HG03103 (cell line): ENCODE data around the gene MAD2L1BP.
"Not testable (repeated sequence)": the region's sequence is repeated elsewhere in the genome, so short reads cannot be mapped to it uniquely, and the experiment has no call there.

Experiments
- ATAC-seq: cut with Tn5 transposase; IDR thresholded peaks from one replicate; pipeline ENCODE4 v1.9.1; 2021; ENCODE audit warnings: low read depth; ENCODE audit not compliant: unreplicated experiment

The MAD2L1BP gene, protein sequence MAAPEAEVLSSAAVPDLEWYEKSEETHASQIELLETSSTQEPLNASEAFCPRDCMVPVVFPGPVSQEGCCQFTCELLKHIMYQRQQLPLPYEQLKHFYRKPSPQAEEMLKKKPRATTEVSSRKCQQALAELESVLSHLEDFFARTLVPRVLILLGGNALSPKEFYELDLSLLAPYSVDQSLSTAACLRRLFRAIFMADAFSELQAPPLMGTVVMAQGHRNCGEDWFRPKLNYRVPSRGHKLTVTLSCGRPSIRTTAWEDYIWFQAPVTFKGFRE

GRCh38 chr6:43635387-43636307 is at the start of gene MAD2L1BP:
Gene MAD2L1BP, plus strand, starts transcription at chr6:43635840. Its CDS starts 36 bp downstream, at chr6:43635876.
- peak; percentile 68 for ATAC-seq

GRCh38 chr6:43588194-43588593 is 47.4 kb upstream of the MAD2L1BP start:
- ATAC-seq: no peak

DNA sequence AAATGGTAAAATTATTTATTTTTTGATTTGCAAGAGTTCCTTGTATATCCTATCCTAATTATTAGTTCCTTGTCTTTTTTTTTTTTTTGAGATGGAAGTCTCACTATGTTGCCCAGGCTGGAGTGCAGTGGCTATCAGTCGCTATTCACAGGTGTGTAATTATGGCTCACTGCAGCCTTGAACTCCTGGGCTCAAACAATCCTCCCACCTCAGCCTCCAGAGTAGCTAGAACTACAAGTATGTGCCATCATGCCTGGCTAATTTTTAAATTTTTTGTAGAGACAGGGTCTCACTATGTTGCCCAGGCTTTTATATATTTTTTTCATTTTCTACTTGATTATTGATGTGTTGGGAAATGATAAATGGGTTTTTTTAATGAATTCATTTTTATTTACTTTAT is 46.1 kb upstream of the MAD2L1BP start:
- ATAC-seq: not testable (repeated sequence)

DNA sequence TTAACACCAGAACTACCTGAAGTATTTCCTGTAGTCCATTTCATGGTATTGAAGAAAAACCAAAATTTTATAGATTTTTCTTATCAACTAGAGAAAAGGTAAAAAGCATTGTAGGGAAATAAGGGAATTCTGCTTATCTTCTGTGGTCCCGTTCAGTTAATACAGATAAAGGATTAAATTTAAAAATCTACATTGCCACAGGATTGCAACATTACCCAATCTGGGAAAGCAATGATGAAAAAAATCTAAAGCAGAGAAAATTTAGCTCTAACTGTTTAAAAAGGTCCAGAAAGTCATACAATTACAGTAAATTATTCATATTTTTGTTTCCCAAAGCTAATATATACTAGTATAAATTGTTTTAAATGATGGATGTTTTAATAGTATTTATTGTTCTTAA is 41.7 kb upstream of the MAD2L1BP start:
- no peak for ATAC-seq

- ATAC-seq: no peak
Measured at GRCh38 chr6:43600595-43600994, 35.0 kb upstream of the MAD2L1BP start.

DNA sequence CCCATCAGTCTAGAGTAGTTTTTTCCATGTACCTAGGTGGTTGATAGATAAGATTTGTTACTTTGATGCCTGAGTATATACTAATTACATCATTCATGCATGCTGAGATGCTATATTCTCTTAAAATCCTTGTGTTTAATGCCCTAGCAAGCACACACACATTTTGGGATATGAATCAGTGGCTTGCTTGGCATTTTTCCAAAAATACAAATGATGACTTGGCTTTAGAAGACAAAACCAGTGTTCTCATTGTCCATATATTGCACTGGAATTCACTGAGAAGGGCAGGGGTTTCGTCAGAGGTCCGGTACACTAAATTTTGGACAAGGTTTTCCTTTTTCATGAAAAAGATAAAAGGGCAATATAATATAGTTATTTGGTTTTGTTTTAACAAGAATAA is 31.5 kb upstream of the MAD2L1BP start:
- ATAC-seq: no peak

- ATAC-seq: no peak
Measured at GRCh38 chr6:43606019-43606418, 29.6 kb upstream of the MAD2L1BP start.

- no peak for ATAC-seq
Measured at GRCh38 chr6:43608310-43608763, 27.3 kb upstream of the MAD2L1BP start.

DNA sequence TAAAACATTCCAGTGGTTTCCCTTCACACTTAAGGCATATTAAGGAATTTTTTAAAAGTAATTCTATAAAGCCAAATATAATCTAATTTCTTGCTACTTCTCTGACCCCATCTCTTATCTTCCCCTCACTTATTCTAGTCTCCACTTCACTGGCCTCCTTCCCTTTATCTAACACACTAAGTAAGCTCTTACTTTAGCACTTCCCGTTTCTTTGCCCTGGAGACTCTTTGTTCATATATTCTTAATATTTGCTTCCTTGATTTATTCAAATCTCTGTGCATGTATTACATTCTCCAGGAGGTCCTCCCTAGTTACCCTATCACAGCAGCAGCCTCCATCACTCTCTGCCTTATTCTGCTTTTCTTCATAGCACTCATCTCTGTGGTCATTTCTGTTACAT is 26.8 kb upstream of the MAD2L1BP start:
- ATAC-seq: no peak

DNA sequence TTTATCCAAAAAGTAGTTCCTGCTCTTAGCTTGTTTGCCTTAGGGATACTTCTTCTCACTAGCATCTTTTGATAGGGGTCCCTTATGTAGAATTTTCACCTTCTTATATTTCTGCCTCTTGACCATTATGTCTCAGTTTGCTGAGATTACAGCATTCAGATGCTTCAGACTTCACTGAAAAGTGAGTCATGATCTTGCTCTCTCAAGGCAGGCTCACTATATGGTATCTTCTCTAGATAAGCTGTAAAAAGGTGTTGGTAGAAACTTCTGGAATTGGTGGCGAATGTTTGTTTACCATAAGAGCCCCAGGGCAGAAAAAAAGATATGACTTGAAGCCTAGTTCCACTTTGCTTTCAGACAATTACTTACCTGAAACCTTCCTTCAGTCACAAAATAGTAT is 26.2 kb upstream of the MAD2L1BP start:
- ATAC-seq: no peak

GRCh38 chr6:43610431-43610830 is 25.2 kb upstream of the MAD2L1BP start:
- no peak for ATAC-seq

GRCh38 chr6:43613721-43614395 is 21.8 kb upstream of the MAD2L1BP start:
- ATAC-seq: no peak

DNA sequence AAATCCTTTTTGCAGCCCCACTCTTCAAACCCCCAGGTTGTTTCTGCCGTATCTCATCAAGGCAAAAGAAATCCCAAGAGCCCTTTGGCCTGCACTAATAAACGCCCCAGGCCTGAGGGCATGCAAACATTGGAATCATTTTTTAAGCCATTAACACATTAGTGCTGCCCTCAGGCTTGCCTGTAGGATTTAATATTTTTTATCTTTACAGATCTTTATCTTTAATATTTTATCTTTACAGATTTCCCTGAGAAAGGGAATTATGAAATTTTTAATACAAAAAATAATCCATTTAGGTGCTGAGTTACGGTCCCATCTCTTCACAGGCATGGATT is 21.3 kb upstream of the MAD2L1BP start:
- ATAC-seq: no peak

GRCh38 chr6:43616725-43617472 is 18.7 kb upstream of the MAD2L1BP start:
- no peak for ATAC-seq

GRCh38 chr6:43621078-43621835 is 14.4 kb upstream of the MAD2L1BP start:
- ATAC-seq: no peak

GRCh38 chr6:43621836-43622180 is 13.8 kb upstream of the MAD2L1BP start:
- no peak for ATAC-seq

GRCh38 chr6:43622541-43622940 is 13.1 kb upstream of the MAD2L1BP start:
- no peak for ATAC-seq

- ATAC-seq: no peak
Measured at GRCh38 chr6:43623880-43624785, 11.5 kb upstream of the MAD2L1BP start.

DNA sequence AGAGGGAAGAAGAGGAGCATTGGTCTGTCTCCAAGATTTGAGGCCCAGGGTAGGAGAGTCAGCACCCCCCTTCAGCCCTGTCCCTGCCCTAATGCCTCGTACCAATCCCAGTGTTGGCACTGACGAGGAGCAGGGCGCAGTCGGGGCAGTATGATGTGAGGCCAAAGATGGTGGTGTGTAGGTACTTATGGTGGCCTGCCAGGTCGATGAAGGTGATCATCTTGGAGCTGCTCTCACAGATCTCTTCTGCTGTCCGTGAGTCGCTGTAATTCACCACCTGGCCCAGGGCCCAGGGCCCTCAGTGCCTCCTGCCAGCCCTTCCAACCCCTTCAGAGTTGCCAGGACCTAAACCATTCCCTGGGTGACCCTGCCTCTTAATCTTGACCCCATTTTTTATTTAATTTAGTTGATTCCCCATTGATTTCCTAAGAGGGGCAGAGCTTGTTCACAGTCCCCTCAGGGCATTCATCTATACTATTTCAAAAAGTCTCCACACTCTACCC is 10.8 kb upstream of the MAD2L1BP start:
- ATAC-seq: no peak
